ENCODE results near the gene MYLK2.

The MYLK2 gene

DNA sequence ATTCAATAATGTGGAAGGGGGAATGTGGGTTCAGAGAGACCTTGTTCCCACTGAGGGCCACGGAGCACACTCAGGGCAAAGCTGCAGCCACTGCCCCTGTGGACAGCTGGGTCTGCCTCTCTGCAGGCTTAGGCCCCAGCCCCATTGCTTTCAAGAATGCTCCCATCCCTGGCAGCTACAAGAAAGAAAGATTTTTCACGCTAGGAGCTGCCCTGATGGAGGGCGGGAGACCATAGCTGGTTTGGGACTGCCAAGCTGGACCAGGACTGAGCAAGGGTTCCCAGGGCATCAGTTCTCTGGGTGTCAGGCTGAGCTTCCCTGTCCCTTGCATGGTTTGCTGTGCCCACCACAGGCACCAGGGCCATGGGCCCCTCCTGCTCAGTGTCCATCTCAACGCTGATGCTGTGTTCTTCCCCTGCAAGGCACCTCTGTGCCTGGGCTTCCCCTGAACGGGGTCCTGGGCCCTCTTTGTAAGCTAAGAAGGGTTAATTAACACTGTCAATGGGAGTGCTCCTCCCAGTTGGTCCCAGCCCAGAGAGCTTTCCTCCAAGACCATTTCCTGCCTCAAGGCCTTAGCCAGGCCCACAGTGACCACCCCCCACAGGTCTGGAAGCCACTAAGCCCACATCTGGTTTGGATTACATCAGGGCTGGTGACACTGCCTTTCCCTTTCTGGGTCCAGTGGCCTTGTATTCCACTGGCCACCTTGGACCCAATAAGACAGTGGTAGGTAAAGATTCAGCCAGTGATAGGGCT, 17.9 kb downstream of the MYLK2 start:
- DNase-seq: no peak

DNA sequence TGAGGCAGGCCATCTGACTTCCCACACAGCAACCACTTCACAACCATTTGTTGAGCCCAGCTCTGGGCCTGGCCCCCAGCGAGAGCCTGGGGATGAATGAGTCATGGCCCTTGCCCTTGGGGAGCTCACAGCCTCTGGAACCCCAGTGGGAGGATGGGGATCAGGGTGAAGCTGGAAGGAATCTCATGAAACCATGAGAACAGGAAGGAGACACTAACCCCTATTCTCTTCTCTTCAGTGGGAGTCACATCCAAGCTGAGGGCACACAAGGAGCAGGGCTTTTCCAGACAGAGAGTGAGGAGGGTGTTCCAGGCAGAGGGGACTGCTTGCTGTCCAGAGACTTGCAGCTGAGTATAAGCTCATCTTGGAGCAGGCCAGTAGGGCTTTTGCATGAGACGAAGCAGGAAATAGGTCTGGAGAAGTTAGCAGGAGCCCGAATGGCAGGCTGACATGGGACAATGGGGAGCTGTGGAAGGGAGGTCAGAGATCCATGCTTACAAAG, 18.8 kb downstream of the MYLK2 start:
- no peak for DNase-seq

DNA sequence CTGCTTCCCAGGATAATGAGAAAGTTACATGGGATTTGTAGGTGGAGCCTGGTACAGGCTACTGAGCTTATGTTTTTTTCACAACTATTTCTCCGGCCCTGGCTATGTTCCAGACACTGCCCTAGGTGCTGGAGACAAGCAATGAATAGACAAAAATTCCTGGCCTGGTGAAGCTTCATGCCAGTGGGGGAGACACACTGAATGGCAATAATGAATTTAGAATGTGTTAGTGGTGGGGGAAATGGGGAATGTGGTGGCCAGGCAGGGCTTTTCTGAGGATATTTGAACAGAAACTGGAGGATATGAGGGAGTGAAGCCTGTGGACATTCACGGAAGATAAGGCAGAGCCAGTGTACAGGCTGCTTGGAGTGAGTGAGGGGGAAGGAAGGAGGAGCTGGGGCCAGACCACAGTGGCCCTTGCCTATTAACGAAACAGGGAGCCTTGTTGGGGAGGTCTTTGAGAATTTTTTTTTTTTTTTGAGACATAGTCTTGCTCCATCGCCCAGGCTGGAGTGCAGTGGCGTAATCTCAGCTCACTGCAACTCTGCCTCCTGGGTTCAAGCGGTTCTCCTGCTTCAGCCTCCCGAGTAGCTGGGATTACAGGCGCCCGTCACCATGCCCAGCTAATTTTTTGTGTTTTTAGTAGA, 19.6 kb downstream of the MYLK2 start:
- DNase-seq: no peak

DNA sequence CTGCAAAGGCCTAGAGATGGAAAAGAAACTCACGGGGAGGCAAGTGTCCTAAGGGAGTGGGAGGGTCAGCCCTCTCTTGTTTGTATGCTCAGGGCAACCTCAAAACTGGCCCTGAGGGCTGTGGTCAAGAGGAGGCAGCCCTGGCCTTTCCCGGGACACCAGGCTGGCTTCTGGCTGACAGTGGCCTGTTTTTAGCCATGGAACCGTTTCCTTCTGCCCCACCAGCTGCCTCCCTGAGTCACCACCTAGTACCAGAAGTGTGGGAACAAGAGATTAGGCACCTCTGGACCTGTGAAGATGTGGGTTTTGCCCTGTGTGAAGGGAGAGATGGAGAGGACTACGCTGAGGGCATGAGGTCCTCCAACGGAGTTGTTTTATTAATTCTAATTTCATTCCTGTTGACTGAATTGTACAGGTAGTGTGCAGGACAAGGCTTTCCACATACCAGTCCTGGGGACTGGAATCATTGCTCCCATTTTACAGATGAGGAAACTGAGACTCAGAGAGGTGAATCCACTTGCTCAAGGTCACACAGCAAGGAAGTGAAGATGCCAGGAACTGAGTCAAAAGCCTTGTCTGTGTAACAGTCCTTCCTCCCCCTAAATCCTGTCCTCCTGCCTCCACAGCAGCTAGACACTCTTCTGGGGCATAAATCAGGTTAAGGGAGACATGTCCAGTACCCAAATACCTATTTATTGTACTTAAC, 20.8 kb downstream of the MYLK2 start:
- DNase-seq: no peak

DNA sequence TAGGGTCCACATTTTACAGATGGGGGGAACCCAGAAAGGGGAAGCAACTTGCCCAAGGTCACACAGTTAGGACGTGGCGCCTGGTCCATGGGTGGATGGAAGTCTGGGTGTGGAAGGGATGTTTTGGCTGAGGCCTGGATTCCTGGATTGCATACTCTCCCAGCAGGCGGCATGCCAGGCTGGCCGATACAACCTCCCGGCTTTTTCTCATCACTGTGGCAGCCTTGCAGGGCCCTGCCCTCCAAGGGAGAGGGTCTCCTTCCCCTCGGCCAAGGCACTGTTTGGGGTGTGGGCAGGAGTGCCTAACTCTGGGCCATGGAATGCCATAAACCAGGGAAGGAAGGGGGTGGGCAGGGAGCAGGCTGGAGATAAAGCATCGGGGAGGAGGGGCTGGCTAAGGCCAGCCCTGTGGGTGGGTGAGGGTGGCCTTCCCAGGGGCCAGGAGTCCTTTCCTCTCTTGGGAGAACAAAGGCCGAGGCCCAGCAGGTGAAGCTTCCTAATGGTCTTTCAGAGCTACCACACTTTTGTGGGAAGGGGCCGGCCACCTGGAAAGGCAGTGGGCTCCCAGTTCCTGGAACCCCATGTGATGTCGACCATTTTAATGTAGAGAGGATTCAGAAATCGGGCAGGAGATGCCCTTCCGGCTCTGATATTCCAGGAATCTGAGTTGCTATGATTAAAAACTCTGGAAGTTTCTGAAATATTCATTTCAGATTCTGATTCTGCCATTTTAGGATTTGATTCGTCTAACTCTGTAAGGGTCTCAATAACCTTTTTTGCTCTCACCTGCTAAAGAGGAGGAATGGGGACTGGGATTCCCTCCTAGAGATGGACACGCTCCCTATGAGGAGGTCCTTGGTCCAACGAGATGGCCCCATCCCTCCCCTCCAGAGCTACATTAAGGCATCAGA, 22.0 kb downstream of the MYLK2 start:
- no peak for DNase-seq

DNA sequence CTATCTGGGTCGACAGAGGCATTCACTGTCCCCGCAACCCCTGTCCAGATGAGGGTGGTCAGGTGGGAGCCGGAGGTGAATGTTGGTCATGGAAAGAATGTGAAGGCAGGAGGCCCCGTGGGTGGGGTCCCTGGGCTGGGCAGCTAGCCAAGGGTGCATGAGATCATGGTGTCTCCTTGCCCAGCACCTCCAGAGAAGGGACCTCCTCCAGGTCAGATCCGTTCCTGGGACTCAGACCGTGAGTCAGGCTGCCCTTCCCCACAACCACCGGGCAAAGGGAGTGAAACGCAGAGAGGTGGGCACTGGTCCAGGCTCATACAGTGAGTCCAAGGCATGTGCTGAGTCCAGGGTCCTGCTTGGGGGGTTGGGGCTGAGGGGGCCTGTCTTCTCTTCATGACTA, 22.8 kb downstream of the MYLK2 start:
- DNase-seq: no peak

DNA sequence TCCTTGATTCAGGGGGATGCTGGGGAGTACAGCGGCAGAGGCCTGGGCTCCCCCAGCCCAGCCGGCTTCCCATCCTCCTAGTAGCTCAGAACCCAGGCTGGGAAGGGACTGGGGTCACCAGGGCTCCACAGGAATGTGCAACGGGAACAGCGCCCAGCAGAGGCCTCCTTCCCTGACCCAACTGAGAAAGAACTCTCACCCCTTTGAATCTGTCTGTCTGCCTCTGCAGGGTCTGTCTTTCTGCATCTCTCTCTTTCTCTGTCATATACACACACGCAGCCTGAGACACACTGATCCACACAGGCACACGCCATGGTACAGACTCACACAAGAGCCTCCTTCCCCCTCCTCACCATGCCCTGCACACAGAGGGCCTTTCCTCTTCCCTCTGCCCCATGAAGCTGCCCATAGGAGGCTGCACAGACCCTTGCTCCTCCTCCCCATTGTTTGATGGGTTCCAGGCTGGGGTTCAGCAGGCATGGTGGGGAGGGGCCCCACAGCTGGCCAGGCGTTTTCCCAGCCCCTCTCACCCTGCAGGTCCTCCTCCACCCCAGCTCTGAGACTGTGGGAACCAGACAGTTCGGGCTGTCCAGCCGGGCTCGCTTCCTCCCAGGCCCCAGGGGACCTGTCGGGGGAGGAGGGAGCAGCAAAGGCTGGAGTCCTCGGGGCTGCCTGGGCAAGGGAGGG, 23.5 kb downstream of the MYLK2 start:
- no peak for DNase-seq

DNA sequence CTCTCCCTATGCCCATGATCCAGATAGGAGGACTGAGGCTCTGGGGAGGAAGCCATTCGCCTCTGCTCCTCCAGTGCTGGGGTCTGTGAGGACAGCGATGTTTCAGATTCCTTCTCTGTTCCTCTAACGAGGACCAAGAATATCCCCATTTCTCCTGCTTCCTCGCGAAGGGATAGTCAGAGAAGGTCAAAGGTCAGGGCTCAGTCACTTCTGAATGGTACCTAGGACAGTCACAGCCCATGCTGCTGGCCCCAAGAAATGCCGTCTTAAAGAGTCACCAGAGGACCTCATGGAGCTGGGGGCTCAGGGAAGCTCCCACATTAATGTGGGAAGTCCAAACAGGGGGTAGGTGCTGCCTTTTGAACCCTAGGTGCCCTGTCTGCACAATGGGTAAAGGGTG, 24.1 kb downstream of the MYLK2 start:
- no peak for DNase-seq

DNA sequence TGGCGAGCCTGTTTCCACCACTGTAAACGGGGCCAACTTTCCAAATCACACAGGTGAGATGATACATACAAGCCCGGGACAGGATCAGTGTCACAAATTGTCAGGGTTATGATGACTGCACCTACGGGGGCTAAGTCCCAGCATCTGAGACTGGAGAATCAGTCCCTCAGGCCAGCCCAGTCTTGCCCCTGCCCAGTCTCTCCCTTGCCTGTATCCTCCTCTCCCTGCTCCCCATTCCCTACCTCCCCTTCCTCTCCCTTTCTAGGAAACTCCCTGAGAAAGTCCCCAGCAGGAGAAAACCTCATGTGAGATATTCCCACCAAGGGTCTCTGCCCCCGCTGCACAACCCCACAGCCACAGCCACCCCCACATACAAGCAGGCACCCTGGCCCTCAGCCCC, 24.7 kb downstream of the MYLK2 start:
- no peak for DNase-seq

DNA sequence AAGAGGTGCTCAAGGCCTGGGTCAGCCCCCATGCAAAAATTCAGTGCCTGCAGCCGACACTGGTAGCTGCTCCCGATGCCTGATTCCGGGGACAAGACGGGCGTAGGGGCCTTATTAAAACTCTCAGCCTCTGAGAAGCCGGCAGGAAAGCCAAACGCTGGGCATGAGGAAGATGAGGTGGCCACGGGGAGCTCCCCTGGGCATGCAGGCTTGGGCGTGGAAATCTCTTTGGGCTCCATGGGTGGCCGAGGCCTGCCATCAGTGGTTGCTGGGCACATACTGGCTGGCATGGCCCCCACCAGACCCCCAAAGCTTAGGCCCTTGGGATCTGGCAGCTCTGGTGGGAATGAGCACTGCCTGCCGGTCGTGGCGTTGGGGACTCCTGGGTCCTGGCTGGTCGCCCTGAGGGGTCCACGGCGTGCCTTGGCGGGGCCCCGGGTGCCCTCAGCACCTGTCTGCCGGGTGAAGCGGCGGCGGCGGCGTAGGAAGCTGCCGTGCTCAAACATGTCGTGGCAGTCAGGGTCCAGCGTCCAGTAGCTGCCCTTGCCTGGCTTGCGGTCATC, 25.7 kb downstream of the MYLK2 start:
- no peak for DNase-seq

DNA sequence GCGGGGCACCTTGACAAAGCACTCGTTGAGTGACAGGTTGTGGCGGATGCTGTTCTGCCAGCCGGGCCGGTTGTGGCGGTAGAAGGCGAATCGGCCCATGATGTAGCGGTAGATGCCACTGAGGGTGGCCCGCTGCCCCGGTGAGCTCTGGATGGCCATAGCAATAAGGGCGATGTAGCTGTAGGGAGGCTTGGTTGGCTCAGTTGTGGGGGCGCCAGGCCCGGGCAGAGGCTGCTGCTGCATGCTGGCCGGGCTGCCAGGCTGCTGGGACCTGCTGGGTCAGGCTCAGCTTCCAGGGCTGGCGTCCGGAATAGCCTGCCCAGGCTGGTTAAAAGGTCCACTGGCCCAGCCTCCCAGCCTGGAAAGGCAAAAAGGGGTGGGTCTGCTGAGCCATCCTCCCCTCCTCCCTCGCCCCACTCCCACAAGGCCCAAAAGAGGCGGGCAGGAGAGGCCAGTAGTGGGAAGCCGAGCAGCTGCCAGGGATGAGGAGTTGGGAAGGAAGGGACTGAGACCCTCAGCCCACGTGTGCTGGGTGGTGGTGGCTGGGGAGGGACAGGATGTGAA, 26.2 kb downstream of the MYLK2 start, which contains the start of gene FOXS1:
TSS of gene FOXS1 (minus strand) at position 305 of the 564 bp plus-strand sequence. CDS start at position 243, 62 bp downstream.
- no peak for DNase-seq

DNA sequence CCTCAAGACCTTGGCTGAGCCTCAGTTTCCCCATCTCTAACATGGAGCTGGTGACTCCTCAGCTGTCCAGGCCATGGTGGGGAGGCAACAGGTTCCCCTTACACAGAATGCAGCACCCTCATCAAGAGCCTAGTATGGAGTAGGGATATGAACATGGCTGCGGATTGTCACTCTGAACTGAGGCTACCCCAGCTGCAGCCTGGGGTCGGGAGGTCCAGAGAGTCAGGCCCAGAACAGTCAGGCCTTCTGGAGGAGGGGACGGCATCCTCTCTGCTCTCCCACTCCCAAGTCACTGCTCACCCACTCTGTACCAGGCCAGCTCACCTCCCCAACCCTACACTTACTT, 27.6 kb downstream of the MYLK2 start:
- DNase-seq: no peak

DNA sequence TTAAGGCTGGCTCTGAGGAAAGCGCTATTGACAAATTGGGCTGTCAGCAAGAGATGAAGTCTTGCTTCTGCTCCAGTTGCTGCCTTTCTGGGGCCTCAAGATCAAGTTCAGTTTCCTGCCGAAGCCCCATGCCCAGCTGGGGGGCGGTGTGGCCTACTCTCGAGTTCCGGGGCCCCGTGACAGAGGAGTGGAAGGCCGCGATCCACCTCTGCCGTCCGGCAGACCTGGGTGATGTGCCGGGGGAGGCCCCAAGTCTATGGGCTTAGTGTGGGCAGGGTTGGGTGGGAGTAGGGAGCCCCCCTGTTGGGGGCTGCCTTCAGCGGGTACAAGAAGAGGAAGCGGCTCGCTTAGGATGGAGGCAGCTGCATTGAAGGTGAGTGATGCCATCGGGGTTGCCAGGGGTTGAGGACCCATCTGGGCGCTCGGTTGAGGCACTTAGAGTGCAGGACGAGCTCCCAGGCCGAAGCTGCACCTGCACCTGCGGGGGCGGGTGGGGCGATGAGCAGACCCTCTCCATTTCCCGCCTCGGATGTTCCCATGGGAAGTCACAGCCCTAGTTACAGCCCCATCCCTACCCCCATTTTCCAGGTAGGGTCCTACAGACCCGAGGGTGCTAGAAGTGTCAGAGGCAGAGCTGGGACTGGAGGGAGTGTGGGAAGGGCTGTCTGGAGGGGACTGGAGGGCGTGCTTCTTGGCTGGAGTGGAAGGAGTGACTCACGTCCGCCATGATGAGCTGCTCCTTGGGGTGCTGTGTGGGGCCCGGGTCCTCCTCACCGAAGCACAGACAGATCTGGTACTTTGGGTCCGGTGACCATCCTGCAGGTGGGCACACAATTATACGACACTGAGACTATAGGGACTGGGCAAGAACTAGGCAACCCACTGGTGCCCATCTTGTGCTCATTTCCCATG, 29.2 kb downstream of the MYLK2 start:
- no peak for DNase-seq

DNA sequence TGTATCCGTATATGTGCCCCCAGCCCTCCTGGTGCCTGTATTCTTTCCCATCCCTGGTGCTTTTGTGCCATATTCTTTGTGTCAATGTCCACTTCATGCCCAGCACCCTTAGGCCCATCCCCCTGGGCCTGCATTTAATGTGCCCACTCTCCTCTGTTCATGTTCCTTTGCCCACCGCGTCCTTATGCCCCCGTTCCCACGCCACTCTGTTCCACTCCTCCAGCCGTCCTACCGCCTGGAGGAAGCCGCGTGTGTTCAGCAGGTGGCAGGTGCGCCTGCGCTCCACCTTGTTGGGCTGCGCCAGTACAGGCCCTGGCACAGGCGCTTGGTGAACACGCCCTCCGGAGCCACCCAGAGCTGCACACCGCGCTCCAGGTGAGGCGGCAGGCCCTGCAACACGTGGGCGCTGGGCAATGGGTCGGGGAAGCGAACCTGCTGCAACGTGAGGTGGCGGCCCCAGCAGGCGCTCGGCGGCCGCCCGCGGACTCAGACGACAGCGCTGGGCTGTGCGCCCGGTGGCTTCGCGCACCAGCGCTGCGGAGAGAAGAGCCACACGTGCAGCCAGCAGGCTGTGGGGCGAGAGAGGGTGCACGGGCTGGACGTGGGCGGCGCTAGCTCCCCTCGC, 30.3 kb downstream of the MYLK2 start:
- DNase-seq: peak; percentile 57

DNA sequence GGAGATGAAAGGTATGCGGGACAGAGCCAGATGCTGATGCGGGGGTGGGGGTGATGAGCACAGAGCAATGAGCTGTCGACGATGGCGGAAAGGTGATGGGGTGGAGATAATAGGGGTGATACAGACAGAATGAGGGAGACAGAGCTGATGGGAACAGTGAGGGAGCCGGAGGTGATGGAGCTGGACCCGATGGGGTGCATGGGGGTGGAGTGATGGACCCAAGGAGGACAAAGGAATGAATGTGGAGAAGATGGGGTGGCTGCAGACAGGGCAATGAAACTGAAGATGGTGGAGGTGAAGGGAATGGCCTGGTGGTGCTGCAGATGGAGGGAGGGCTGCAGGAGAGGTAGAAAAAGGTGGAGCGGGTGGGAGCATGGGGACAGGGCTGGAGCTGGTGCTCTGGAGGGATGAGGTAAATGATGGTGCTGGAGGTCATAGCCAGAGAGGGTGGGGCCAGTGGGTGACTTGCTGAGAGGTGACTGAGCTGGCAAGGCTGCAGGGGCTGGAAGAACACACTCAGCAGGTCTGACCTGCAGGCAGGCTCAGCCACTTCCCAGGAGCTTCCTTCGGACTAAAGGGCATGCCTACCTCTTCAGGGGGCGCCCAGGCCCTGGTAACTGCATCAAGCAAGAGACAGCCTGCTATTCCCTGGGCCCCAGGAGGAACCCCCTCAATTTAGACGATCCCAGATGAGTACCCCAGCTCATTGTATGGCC, 32.2 kb downstream of the MYLK2 start:
- no peak for DNase-seq

DNA sequence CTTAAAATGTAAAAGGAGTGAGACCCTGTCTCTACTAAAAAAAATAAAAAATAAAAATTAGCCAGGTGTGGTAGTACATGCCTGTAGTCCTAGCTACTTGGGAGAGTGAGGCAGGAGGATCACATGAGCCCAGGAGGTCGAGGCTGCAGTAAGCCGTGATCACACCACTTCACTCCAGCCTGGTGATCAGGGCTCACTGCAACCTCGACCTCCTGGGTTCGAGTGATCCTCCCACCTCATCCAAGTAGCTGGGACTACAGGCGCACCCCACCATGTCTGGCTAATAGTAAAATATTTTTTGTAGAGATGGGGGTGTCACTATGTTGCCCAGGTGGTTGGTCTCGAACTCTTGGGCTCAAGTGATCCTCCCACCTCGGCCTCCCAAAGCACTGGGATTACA, 34.3 kb downstream of the MYLK2 start:
- DNase-seq: no peak

DNA sequence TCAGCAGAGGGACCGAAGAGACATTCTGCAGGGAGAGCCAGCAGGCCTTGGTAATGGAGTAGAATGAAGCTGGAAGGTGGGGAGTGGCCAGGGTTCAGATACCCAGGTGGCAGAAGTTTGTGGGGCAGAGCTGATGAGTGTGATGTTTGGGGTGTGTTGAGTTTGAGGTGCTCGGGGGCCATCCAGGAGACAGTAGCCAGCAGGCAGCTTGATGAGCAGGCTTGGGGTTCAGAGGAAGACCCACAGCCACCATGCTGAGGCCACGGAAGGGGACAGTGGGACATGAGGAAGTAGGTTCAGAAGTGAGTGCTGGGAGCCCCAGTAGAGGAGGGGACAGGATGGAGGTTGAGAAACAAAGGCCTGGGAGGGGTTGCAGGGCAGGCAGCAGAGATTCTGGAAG, 37.4 kb downstream of the MYLK2 start:
- DNase-seq: no peak

DNA sequence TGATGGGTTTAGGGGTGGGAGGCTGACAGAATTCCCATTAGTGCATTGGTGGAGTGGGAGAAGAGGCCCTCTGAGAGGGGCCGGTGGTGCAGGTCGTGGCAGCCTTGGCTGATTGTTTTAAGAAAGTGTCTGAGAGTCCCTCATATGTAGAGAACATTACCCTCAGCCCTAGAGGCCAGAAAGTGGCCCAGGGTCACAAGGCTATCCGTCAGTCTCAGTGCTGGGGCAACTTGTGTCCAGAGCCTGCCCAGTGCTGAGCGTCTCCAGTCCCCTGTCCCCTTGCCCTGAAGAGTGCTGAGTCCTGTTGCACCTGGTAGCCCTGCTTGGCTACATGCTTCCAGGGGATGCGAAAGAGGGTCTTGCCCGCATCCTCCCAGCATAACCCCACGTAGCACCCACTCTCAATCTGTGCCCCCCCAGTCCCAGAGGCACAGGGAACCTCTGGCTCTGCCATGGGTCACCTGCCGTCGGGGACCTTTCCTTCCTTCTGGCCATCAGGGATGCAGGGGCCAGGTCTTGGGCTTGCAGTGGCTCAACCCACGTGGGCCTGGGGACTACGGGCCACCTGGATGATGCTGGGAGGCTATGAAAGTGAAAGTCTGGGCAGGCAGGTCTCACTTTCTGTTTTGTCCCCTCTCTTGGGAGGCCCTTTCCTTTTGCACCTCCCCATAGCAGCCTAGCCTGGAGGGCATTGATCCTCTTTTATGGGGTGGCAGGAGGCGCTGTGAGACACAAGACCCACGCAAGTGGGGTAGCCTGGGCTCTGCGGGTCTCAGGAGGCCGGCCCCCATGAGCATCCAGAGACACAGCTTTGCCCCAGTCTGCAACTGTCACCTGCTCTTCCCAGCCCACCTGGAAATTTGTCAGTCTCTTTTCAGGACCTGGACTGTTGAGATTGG, 39.0 kb downstream of the MYLK2 start:
- DNase-seq: no peak

Measured in NCI-H2029 treated with DMSO at 0.1 percent for 48 hours (cell line).